LNCaP clone FGC (cell line): ENCODE data around the gene PIGU.

Experiments
- DNase-seq: peaks from one replicate; pipeline ENCODE4 v3.0.0-alpha.2; 2011; ENCODE audit warnings: low read depth
- H3K4me3 ChIP-seq: 2 replicates; pipeline ENCODE4 v1.5.1; 2011; ENCODE audit warnings: mild to moderate bottlenecking, low read depth, low read length, control low read depth
- CTCF ChIP-seq: IDR thresholded peaks from 2 replicates; pipeline ENCODE4 v1.5.1; 2012; ENCODE audit warnings: mild to moderate bottlenecking; ENCODE audit not compliant: control insufficient read depth, insufficient read depth; ENCODE audit errors: extremely low read depth

The PIGU gene

GRCh38 chr20:34543463-34544056 is 133.3 kb downstream of the PIGU start:
- DNase-seq, result no peak
- no peak overlapping the region for H3K4me3 ChIP-seq
- no peak for TF ChIP-seq CTCF

GRCh38 chr20:34542439-34542838 is 134.5 kb downstream of the PIGU start:
- no peak for TF ChIP-seq CTCF
- DNase-seq, result no peak
- H3K4me3 ChIP-seq, result no peak overlapping the region

GRCh38 chr20:34541917-34542316 is 135.0 kb downstream of the PIGU start:
- TF ChIP-seq CTCF, result no peak
- no peak overlapping the region for H3K4me3 ChIP-seq
- no peak for DNase-seq

GRCh38 chr20:34541264-34541901 is 135.5 kb downstream of the PIGU start:
- no peak for TF ChIP-seq CTCF
- no peak for DNase-seq
- H3K4me3 ChIP-seq, result no peak overlapping the region

GRCh38 chr20:34540596-34541263 is 136.2 kb downstream of the PIGU start:
- DNase-seq, result no peak
- no peak for TF ChIP-seq CTCF
- no peak overlapping the region for H3K4me3 ChIP-seq

GRCh38 chr20:34539756-34540155 is 137.1 kb downstream of the PIGU start:
- H3K4me3 ChIP-seq, result no peak overlapping the region
- no peak for TF ChIP-seq CTCF

More at GRCh38 chr20:34539756-34540155, 137.1 kb downstream of the PIGU start:
- DNase-seq, result no peak
